HG02623 (cell line): ENCODE results near the gene MEIS3.

Experiments
- ATAC-seq: cut with Tn5 transposase; IDR thresholded peaks from one replicate; pipeline ENCODE4 v1.9.1; 2021; ENCODE audit warnings: moderate library complexity; ENCODE audit not compliant: unreplicated experiment

MEIS3 gene

DNA sequence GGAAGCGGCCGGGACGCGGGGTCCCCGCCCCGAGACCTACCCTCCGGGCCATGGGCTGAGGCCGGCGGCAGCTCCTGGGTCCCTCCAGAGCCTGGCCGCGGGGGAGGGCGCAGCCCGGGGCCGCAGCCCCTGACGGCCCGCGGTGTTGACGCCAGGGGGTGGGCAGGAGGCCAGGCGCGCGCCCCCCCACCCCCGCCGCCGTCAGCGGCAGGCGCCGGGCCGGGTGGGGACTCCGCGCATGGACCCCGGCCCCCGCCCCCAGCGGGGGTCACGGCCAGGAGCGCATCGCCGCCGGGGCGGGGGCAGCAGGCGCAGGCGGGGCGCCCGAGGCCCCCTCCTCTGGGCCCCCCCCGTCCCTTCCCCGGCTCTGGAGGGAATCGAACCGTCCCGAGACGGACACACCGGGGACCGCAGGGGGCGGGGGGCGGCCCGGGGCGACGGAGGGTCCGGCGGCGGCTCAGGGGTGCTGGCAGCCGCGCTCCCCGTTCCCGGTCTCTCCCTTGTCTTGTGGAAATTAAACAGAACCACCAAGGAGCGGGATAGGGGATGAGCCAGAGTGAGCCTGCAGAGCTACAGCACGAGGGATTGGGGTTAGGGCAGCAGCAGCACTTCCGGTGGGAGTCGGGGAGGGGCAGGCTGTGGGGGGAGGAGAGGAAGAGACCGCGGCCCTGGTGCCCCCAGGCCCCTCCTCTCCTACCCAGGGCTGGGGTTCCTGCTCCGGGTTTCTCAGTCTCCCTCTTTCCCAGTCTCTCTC is at the start of gene MEIS3:
Gene MEIS3, minus strand, starts transcription at position 498 of the 754 bp plus-strand sequence. Its CDS starts 446 bp downstream, at position 52.
- ATAC-seq, result no peak

DNA sequence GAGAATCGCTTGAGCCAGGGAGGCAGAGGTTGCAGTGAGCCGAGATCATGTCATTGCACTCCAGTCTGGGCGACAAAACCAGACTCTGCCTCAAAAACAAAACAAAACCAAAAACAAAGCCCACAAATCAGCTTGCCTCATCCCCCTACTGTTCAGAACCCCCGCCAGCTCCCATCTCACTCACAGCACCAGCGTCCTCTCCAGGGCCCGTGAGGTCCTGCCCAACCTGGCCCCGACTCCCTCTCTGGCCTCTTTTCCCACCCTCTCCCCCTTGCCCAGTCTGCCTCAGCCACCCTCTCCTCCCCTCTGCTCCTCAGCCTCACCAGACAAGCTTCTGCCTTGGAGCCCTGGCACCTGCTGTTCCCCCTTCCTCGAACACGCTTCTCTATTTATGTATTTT is 48.6 kb upstream of the MEIS3 start:
- no peak for ATAC-seq

DNA sequence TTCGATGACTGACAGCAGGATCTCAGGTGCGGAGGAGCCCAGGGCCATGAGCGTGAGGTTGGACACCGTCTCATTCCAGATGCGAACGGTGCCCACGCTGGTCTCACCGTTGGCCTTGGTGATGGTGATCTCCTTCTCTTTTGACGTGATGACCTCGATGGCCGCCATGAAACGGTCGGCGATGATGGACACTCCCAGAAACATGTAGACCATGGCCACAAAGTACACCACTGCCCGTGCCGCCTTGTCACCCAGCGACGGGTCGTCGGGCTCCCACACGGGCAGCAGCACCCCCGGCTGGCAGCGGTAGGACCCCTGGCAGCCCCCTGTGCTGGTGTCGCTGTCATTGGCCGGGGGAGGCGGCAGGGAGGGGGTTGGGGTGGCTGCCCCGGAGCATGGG is 46.6 kb upstream of the MEIS3 start:
- ATAC-seq, result no peak

DNA sequence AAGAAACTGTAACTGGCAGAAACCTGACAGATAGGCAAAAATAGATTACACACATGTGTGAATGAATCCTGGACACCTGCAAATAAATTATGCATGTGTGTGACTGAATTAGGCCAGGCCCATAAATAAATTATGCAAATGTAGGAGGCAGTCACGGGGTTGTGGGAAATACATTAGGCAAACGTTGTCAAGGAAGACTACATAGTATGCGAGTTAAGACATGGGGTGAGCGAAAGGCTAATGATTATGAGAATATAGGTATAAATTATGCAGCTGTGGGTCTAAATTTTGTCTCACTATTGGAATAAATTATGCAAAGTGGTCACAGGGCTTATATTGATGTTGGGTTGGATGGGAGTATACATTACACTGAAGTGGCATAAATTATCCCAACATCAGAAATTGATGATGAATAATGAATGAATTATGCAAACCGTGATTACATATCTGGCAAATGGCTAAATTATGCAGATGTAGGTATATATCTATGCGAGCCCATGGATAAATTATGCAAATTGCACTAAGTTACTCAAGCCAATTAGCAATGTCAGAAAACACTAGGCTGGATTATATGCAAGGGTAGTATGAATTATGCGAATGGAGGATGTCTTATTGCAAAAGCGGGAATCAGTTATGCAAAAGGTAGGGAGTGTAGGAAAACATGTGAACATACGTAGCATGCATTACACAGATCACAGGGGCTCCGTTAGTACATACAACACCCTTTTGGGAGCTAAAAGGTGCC is 45.5 kb upstream of the MEIS3 start:
- no peak for ATAC-seq

DNA sequence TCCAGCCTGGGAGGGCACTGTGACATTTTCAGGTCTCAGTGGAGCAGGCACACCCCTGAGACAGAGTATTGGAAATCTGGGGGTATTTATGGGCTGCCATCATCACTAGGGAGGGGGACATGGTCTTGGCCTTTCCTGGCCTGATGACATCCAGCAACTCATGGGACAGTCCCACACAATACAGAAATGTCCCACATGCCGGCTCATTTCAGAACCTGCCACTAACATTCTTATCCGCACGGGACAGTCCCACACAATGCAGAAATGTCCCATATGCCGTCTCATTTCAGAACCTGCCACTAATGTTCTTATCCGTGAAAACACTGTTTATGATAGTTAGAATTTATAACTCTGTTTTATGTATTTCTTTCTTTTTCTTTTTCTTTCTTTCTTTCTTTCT is 42.5 kb upstream of the MEIS3 start:
- no peak for ATAC-seq

DNA sequence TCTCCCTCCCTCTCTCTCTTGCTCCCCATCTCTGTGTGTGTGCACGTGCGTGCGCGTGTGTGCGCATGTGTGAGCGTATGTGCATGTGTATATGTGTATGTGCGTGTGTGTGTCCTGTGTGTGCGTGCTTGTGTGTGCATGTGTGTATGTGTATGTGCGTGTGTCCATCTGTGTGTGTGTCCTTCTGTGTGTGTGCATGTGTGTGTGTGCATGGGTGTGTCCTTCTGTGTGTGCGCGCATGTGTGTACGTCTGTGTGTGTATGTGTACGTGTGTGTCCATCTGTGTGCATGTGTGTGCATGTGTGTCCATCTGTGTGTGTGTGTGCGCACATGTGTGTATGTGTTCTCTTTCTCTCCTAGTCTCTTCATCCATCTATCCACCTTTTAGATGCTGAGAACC is 40.1 kb upstream of the MEIS3 start:
- no peak for ATAC-seq

DNA sequence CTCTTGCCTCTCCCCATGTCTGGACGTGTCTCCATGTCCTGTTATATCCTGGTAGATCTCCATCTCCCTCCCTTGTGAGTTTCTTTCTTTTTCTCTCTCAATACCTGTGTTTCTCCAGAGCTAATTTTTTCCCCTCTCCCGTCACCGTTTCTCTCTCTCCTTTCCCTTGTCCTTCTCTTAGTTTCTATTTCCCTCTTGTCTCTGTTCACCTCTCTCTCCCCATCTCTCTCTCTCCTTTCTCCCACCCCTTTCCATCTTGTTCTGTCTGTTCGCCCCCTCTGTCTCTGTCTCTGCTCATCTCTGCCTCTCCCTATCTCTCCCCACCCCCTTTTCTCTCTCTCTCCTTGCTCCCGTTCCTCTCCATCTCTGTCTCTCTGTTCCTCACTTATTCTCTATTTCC is 39.3 kb upstream of the MEIS3 start:
- ATAC-seq, result no peak

DNA sequence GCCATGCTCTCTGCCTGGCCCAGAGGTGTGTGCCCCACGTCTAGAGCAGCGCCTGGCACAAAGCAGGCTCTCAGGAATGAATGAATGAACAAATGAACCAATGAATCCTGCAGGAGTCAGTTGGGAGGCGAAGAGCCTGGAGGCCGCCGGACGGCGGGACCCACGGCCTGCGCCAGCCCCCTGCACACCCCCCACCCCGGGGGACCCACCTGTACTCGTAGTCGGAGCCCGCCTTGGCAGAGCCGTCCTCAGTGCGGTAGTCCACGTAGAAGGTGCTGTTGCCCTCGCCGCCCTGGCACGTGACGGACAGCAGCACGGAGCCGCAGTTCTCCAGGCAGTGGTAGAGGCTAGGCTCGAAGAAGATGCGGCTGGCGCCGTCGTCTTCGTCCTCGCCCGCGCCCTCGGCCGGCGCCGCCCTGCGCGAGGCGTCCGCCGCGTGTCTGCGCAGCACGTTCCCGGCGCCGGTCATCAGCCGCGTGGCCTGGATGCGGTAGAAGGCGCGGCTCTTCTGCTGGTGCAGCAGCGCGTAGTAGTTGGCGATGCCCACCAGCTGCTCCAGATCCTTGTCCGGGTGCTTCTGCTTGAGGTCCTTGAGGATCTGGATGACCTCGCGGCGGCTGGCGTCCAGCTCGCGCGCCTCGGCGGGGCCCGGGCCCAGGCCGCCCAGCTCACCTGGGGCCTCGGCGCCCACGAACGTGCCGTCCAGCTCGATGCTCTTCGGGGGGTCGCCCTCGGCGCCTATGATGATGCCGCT is 37.6 kb upstream of the MEIS3 start:
- no peak for ATAC-seq

DNA sequence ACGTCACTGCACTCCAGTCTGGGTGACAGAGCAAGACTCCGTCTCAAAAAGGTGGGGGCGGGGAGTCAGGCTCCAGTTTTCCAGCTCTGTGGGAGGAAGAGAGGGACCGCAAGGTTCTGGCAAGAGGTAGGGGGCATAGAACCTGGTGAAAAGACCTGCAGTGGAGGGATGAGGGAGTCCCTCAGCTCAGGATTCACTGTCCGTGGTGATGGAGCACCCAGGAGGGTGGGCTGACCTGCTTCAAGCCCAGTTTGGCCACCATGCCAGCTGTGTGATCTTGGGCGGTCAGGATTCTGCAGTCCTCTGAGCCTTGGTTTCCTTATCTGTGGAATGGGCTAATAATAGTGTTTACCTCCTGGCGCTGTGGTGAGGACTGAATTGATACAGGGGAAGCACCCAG is 31.2 kb upstream of the MEIS3 start:
- no peak for ATAC-seq

DNA sequence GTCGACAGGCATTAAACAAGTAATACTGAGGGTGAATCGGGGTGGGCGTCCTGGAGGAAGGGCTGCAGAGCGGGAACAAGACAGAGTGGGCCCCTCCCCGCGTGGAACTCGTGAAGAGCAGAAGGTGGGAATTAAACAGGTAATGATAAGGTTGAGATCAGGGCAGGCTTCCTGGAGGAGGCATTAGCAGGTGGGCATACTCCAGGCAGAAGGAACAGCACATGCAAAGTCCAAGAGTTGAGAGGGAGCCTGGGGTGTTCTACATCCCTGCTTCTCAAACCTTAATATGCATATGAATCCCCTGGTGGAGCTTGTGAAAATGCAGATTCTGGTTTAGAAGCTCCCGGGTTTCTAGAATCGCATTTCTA is 29.0 kb upstream of the MEIS3 start:
- no peak for ATAC-seq

DNA sequence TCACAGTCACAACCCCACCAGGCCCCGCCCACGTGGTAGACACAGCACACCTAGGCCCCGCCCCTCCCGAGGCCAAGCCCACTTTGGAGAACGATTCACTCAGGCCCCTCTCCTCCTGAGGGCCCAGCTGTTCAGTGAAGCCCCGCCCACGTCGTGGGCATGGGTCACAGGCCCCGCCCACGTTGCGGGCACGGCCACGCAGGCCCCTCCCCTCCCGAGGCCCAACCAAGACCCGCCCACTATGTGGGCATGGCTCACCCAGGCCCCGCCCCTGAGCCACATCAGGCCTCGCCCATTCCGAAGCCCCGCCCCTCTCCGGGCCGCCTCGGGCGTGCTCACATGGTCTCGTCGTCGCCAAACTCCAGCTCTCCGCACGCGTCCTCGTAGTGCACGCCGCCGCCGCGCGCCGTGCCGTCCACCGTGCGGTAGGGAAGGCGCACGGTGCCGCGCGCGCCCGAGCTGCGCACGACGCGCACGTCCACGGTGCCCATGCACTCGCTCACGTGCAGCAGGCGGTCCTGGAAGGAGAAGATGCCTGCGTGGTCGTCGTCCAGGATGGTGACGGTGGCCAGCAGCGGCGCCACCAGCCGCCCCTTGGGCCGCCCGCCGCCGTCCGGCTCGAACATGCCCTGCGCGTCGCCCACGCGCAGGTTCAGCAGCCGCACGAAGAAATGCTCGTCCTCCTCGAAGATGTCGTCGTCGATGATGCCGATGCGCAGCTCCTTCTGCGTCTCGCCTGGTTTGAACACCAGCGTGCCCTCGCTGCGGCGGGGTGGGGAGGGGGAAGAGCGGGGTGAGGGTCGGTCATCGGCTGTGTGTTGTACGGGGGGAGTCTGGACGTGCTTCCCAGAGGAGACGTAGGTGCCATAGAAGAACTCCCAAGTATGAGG is 28.4 kb upstream of the MEIS3 start:
- no peak for ATAC-seq

DNA sequence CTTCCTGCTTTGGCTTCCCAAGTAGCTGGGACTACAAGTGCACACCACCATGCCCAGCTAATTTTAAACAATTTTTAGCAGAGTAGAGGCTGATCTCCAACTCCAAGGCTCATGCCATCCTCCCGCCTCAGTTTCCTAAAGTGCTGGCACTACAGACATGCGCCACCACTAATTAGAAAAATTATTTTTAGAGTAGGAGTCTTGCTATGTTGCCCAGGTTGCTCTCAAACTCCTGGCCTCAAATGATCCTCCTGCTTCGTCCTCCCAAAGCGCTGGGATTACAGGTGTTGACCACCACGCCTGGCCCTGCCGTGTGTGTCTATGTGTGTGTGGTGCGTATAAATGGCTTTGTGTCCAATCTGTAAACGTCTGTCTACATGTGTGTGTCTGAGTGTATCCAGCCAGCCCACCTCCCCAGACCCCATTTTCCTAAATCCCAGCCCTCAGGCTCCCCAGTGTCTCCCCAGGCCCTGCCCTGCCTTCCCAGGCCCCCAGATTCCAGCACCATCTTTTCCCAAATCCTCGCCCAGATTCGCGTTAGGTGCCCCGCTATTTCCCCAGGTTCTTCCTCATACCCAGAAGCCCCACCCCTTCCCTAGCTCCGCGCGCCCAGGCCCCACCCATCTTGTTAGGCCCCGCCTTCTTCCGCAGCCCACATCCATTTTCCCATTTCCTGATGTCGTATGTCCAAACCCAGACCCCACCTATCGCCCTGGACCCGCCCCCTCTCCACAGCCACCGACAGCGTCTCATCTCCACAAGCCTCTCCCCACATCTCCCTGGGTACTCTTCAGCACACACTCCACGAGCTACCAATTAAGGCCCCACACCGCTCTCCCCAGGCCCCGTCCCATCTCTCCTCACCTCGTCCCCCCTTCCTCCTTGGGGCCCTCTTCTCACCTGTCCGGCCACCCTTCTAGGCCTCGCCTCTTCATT is 27.5 kb upstream of the MEIS3 start:
- ATAC-seq, result no peak

DNA sequence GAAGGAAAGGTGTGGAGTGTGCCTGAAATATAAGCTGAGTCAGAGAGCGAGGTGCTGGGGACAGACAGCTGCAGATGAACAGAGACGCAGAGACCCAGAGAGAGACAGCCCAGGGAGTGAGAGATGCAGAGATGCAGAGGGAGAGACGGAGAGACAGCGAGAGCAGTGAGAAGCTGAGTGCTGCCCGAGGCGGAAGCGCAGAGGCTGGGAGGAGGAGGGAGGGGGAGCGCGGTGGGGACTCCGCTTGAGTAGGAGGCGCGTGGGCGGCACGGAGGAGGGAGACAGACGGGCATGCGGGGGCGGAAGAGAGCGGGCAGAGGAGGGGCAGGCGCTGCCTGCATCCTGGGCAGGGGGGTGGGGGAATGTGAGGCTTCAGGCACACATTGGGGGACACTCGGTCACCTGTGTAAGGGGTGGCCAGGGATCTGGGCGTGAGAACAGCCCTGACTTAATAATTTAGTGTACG is 26.6 kb upstream of the MEIS3 start:
- ATAC-seq, result no peak

DNA sequence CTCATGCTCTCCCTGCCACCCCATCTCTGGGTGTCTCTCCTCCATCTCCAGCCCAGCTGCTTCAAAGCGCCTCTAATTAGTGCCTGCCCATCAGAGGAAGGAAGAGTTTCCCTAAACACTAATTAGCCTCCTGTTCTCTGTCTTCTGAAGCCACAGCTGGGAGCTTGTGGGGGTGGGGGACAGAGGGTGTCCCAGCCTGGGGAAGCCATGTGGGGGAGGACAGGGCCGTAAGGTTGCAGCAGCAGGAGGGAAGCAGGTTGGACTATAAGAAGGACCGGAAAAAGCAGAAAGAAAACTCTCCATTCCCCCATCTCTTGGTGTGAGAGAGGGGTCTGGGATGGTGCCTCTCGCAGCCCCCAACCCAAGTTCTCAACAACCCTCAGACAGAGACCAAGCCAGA is 26.2 kb upstream of the MEIS3 start:
- no peak for ATAC-seq

DNA sequence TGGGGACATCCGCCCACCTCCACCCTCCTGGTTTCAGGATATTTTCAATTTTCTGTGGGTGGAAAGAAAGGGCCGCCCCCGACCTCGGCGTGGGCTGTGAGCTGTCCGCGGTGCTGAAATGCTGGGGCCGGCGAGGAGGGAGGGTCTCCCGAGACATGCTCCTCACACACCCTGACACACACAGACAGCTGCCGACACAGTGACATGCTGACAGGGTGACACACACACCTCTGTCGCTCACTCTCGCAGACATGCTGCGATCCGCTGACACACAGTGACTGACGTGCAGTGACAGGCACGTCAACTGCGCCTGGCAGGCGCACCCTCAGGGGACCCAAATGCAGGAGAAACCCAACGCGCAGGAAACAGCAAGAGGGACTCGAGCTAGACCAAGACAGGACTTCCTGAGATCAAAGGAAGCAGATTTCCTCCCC is 25.1 kb upstream of the MEIS3 start:
- no peak for ATAC-seq

DNA sequence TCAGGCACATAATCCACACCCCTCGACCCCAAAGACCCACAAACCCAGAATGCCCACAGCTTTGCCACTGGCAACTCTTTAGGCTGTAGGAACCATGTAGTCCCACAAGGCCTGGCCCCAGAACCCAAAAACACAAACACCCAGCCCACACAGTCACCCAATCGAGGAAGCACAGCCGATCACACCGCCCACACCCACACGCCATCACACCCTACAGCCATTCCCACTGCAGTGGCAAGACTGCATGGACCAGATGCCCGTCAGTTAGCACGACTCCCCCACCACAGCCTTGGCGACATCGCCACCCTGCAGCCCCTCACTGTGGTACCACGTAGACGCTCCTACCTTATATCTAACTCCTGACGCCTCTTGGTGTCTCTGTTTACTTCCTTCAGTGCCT is 24.0 kb upstream of the MEIS3 start:
- ATAC-seq, result no peak

DNA sequence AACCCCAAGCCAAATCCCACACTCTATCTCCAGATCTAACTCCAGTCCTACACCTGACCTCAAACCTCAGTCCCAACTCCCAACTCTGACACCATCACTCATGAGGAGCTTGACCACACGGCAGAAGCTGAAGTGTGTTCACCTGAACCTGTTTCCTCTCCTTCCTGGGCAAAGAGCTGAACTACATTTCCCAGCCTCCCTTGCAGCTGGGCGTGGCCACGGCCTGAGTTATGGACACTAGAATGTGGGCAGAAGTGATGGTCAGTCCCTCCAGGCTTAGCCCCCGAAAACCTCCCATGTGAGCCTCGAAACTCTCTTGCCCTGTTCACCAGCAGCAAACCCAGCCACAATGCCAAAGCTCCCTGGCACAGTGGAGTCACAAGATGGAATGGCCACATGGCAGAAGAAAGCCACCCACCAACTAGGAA is 19.5 kb upstream of the MEIS3 start:
- ATAC-seq, result no peak

DNA sequence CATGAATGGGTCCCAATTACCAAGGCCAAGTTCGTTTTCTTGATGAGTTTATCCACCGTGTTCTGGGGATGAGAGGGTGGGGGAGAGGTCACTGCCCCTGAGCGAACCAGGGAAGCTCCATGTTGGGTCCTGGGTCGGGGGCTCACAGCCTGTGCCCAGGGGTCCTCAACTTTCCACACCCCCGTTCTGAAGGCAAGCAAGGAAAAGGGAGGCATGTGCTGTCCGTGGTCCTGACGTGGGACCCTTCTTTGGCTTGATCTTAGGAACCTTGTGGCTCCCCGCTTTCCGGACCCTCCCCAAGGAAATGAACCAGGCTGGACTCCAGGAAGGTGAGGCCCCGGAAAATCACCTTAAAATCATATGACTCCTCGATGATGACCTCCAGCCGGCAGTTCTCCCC is 18.2 kb upstream of the MEIS3 start:
- ATAC-seq, result no peak

DNA sequence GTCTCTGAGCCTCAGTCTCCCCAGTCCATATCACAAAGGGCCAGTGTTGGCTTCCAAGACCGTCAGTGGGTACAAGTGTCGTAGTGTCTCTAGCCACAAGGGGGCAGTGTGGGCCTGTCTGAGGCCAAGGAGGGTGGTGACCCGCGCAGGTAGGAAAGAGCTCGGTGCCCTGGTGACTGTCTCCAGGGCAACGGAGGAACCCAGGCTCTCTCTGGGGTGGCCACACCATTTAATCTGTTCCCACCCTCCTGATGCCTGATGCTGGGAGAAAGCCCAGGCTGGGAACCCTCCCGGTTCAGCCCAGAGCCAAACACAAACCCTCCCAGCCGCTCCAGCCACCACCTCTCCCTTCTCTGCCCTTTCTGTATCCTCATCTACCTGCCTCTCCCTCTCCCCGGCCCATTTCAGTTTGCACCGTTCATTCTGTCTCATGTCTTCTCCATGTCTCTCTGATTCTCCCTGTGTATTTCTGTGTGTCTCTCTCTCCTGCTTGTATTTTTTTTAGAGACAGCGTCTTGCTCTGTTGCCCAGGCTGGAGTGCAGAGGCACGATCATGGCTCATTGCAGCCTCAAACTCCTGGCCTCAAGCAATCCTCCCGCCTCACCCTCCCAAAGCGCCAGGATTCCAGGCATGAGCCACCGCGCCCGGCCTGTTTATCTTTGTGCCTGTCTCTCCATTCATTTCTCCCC is 17.5 kb upstream of the MEIS3 start:
- no peak for ATAC-seq
